GM21723 (cell line): ENCODE measurements around the gene TACC2.

Source experiments
- ATAC-seq: cut with Tn5 transposase; IDR thresholded peaks from one replicate; pipeline ENCODE4 v1.9.1; 2021; ENCODE audit warnings: mild to moderate bottlenecking, moderate library complexity; ENCODE audit not compliant: unreplicated experiment

Gene TACC2

DNA sequence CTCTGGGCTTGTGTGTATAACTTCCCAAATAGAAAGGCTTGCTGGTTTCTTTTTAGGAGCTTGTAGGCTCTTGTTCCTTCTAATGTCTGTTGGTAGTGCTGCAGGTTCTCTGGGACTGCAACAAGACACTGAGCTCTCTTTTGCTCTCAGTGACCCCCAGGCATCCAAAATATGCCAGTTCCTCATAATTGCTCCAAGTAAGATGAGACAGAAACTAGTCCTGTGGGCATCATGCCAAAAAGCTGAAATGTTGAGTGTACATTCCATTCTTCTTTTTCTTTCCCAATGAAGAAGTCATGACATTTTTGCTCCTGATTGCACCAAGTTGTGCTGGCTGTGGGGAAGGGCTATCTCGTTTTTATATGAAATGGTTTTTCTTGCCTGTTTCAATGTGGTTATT, 275.0 kb downstream of the TACC2 start:
- ATAC-seq: no peak

DNA sequence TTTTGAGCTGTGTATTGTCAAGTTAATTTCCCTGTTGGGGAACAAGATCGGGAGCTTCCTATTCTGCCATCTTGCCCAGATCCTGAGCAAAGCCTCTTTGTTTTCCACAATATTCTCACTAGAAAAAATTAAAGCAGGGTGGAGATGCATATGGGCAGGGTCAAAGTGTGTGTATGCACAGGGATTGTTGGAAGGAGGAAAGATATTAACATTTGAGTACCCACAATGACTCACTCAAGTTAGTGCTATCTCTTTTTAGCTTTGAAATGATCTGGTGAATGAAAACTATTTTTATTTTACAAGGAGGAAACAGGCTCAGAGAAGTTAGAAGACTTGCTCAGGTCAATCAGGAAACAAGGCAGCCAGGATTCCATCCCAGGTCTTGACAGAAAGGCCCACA, 275.5 kb downstream of the TACC2 start:
- ATAC-seq: no peak

DNA sequence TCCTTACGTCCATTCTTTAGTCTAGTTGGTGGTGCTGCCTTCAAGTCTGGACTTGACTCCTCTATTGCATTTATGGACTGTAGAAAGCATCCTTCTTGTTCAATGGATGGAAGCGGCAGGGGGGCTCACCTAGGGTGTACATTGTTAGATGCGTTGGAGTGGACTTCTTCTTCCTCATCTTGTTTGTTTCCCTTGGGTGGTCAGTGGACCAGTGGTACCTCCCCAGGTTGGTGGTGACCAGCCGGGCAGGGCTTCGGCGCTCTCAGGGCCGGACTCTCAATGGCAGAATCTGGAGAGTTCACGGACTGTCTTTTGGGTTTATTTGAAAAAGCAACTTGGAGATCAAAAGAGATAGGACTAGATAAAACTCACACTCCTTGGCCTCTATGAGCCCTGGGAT, 276.0 kb downstream of the TACC2 start:
- no peak for ATAC-seq

DNA sequence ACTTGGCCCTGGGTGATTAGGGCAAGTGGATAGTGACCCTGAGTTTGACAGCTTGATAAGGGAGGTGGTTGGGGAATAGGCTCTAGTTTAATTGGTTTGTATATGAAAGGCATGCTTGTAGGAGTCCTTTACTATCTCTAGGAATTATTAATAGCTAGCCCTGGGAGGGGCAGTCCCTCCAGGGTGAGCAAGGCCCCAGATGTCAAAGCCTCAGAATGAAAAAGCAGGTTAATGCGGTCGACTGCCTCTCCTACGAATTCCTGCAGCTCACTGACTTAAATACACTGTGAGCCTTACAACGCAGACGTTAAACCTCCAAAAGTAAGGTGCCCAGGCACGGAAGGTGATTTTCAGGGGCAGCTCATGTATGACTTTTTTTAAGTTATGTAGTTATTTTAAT, 276.9 kb downstream of the TACC2 start:
- ATAC-seq: no peak

DNA sequence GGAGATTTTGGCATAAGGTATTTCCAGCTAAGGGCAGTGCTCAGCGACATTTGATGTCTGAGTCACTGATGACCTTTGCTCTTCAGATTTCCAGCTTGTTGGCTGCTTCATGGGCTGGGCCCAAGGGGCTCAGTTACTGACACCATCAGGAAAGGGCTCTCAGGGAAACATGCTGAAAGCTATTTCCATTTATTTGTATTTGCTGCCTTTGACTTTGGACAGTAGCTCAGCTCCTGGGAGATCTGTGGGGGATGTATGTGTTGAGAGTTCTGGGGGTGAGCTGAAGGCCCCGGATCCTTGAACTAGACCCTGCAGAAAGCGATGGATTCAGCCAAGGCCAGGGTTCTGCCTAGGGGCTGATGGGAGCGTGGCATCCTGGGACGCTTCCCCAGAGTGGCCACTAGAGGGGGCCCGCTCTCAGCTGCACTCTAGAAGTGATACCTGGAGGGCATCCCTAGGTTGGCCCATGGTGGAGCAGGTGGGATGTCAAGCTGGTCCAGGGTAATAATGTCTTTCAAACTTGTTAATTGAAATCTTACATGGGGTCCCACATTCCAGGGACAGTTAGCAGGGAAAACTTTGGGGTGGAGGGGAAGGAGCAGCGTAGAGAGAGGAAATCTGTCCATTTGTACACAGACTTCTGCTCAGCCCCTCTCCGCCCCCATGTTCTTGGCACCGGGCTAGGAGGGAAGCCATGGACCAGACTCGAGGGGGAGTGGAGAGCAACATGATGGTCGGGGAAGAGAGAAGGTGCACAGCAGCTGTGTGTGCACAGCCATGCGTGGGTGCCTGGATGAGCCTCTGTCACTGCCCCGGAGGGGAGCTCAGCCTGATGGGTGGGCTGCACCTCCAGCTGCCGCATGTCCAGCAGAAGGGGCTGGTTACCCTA, 279.1 kb downstream of the TACC2 start:
- peak; percentile 77 for ATAC-seq

DNA sequence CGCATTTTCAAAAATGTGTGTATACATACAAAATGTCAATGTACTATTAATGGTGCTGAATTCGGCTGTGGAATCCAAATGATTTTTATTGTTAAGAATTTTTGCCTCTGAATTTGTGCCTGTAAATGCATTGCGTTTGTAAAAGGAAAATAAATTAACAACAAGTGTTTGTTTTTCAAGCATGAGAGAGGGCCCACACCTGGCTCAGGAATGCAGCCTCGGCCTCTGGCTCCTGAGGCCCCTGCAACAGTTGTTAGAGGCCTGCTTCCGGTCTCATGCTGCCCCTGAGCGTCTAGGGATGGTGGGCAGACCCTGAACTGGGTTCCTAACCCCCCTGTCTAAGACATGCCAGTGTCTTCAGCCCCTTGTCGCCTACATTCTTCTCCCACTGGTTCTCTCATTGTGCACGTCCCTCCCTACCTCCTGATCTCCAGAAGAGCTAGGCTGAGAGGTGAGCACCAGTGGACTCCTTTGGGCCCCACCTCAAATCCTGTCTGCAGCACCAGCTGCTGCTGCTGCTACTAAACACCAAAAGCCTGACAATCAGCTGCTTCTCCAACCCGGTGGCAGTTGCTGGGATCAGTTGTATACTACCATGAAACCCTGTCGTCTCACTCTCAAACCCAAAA, 280.2 kb downstream of the TACC2 start:
- no peak for ATAC-seq

DNA sequence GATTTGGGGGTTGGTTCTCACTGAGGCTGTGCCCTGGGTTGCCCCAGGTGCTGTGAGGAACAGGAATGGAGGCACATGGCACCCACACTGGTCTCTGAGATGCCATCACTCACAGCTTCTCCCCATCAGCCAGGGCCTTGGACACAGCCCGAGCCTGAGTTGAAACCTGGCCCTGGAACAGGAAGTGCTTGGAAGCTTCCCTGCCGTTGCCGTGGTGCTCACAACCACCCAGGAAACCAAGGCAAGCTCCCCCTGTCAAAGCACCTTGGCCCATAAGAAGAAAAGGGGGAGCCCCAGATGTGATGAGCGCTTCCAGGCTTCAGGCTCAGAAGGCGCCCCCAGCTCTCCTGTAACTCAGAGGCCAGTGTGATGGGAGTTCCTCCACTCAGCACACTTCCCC, 282.1 kb downstream of the TACC2 start, which contains the start of gene BTBD16:
Gene BTBD16, plus strand, starts transcription at position 221 of the 400 bp plus-strand sequence. CDS start 3,786 bp downstream, outside the sequence.
- ATAC-seq: no peak

DNA sequence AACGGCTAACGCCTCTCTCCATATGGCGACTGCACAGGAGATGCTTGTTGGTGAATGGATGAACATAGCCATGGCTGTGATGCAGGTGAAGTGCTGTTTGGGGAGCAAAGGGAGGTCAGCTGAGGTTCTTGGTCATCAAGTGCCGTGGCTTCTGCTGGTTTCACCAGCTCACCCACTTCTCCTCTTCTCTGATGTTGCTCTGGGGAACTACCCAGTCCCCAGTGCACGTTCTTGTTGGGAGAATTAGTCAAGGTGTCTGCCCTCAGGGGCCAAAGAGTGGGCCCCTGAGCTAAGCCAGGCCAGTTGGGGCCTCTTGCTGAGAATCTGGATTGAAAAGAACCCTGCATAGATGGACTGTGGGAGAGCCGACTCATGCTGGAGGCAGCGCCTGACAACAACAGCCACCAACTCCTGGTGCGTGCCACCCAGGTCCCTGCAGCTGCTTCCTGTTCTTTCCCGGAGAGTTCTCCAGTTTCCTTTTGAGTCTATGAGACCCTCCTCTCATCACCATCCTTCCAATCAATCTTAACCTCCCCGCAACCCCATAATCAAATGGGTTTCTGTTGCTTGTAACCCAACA, 285.1 kb downstream of the TACC2 start:
- no peak for ATAC-seq

DNA sequence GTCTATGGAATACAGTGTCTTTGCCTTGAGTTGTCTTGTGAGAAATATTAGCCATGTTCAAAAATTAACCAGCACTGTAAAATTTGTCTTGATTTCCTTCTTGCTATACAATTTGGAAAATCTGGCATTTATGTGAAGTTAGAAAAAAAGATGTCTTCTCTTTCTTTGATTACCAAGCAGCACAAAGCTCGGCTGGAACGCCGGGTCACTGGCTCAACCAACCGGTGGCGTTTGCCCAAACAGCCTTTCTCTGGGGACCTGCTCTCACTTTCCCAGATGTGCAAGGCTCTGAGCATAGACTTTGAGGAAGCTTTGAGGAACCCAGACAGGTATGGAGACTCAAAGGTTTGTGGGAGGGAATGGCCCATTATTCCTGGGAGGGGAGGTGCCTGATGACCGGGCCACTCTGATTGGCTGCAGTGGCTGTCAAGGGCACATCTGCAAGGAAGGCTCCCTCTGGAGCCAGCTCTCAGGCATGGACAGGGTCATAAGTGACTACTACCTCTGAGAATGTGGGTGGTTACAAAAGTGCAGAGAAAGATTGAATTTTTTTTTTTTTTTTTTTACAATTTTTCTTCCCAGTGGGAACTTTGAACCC, 287.7 kb downstream of the TACC2 start:
- no peak for ATAC-seq

DNA sequence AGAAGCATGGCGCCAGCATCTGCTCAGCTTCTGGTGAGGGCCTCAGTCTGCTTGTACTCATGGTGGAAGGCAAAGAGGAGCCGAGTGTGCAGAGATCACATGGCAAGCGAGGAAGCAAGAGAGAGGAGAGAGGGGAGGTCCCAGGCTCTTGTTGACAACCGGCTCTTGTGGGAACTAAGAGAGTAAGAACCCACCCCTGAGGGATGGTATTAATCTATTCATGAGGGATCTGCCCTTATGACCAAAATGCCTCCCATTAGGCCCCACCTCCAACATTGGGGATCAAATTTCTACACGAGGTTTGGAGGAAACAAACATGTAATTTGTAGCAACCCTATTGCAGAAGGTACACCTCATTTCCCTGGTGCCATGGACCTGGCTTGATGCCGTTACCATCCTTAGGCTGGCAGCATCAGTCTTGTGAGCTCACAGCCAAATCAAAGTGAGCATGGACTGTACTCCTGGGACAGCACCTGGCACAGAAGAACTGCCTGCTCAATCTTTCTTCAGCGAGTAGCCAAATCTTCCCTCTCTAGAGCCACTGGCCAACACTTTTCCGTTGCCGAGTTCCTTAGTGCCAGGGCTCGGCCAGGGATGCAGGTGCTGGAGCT, 288.7 kb downstream of the TACC2 start:
- ATAC-seq: no peak

DNA sequence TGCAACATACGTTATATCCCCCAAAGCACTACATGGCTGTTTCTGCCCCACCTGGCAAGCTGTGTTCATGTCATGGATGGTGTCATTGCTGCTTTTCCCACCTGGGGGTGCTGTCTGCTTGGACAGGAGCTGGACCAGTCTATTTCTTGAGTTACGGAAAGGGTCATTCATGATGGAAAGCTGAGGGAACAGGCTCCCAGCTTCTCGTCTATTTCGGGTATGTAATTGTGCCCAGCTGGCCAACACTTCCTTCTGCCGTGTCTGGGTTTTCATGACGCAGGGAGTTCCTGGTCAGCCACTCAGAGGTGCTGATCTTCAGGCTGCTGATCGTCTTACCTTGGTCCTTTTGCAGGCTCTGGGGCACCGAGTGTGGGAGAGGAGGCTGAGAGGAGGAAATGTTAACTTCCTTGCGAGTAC, 290.8 kb downstream of the TACC2 start:
- ATAC-seq: no peak

DNA sequence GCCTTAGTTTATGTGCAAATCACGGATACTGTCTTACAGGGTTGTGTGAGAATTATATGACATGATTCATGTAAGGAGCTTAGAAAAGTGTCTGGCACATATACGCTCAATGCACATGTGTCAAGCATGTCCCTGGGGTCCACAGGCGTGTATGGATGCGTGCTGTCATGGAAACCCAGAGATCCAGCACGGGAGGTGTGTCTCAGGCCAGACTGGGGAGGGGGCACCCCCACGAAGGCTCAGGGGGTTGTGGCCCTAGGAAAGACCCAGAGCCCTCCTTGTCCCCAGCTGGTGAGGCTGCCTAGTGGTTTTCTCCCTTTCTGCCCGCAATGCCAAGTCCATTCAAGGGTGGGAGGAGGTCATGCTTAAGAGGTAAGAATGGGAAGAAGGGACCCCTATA, 291.2 kb downstream of the TACC2 start:
- no peak for ATAC-seq

DNA sequence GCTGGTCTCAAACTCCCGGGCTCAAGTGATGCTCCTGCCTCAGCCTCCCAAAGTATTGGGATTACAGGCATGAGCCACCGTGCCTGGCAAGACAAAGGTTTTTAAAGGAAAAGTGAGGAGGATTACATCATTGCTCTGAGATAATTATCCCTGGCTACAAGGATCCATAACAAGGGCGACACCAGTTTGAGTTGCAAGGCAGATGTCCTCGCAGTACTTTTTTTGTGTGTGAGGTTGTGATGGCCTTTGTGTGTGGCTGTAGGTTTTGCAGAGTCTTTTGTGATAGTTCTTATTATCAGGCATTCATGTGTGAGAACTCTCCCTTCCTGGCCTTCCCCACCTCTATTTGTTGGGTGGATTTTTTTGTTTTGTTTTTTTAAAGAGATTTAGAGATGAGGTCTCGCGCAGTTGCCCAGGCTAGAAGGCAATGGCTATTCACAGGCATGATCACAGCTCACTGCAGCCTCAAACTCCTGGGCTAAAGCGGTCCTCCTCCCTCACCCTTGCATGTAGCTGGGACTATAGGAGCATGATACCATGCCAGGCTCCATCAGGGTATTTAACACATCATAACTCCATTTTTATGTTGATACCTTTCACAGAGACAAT, 292.2 kb downstream of the TACC2 start:
- no peak for ATAC-seq

DNA sequence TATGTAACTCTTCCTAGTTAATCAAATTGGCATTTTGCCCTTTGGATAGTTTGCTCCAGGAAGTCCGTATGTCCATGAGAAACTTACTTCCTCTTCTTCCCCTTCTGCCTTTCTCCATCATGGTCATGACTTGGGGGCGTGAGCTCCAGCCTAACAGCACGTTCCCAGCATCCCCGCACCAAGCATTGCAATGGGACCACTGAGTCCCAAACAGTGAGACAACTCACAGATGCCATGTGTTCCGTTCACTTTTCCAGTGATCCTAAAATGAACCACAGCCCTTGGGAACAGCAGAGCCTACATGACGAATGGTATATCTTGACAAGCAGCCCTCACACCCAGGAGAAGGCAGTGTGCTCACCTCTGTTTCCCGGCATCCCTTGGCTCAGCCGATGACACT, 292.8 kb downstream of the TACC2 start:
- no peak for ATAC-seq

DNA sequence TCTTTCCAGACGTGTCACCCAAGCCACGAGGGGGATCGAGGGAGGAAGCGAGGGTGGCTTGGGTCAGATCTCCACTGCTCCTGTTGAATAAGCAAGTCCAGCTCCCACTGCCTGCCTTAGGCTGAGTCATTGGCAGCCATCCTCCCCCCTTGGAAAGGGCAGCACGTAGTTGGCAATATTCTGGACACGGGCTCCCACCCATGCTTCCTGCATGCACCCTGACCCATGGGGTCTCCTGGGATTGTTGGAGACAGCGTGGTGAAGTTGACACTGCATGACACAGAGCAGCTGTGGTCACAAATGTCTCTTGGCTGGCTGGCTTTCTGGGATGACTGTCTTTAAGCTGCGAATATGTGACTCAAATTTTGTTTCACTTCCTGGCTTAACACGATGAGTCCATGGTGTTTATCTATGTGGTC, 293.3 kb downstream of the TACC2 start:
- no peak for ATAC-seq

DNA sequence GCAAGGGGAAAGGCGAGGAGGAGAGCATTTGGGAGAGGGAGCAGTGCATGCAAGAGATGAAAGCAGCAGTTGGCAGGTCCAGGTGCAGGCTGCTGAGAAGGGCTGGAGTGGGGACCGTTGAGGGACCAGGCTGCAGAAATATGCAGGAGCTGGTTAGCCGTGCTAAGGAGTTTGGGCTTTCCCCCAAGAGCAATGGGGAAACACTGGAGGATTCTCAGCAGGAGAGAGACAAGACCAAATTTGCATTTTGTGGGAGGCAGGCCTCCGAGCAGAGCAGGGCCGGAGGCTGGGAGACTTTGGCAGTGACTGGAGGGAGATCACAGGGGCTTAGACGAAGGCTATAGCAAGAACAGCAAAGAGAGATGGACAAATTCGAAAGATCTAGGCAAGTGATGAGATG, 293.9 kb downstream of the TACC2 start:
- no peak for ATAC-seq

DNA sequence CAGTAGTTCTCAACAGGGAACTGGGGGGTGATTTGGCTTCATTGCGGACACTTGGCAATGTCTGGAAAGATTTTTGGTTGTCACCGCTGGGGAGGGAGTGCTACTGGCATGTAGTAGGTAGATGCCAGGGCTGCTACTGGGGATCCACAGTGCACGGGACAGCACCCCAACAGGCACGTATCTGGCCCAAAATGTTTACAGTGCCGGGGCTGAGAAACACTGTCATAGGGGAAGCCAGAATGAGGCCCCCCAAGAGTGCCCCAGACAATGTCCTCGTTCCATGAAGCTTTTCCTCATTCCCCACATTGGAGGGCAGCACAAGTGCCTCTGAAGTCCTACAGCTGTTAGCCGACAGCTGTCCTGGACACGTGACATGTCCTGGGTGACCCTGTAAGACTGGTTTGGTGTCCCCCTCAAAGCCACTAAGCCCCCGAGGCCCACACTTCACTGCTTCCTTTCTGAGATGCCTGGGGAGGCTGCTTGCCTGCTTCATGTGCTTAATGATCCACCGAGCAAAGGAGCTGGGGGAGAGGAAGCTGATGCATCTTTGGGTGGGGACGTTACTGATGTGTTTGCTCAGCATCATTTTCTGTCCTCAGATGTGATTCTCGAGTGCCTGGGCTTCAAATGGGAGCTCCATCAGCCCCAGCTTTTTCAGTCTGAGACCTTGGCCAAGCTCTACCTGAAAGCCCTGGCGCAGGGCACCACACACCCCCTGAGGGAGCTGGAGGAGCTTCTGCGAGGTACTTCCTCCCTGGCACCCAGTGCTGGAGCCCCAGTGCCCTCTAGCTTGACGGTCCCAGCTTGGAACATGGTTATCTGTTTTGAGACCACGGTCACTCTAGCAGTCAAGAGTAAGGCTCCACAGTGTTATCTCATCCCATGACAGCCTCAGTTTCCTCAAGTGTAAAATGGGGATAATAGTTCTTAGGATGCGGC, 296.8 kb downstream of the TACC2 start:
- ATAC-seq: no peak

DNA sequence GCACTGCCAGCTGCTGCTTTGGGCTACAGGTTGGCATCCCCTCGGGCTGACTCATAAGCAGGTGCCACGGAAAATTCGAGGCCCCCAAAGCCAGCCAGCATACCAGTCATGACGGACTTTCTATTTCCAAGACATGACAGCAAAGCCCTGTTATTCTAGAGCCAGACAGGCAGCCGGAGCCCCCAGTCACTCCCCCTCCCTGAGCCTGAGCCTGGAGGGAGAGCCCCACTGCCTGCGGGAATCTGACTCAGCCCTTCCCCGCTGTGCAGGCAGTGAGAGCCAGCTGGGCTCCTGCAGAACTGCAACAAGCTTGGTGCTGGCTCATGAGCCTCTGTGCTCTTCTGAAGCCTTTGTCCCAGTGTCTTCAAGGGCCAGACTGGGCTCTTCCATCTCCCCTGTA, 297.9 kb downstream of the TACC2 start:
- no peak for ATAC-seq

DNA sequence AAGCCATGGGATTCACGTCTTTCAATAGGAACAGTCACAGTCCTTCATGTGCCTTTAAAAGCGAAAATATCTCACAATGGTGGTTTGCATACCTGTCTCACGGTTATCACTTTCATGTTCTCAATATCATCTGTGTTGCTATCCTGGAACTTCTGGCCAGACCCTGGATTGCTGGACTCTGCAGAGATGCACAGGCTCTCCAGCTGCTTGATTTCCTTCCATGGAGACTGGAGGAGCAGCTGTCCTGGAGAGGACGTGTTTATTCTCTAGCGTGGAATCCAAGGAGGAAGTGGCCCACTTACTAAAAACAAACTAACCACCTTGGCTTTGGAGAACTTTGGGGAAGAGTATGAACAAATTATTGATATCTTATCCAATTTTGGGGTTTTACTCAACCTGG, 298.6 kb downstream of the TACC2 start:
- ATAC-seq: no peak

DNA sequence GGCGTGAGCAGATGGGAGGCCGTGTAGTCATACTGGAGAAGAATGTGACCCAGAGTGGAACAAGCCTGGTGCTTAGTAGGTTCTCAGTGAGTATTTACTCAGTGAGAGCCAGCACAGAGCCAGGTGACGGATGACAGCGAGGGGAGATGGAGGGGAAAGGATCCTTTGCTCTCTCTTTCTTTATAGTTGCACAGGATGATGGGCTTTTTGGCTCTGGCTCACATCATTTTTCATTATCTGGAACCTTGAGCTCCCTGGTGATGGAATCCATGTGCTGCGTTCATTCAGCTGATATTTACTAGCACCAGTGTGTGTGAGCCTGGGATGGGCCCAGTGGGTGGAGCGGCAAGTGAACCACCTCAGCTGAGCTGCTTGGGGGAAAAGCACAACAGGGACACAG, 299.3 kb downstream of the TACC2 start:
- no peak for ATAC-seq
